Kidney (tissue), 14 donors: ENCODE measurements around the gene PLEKHA6. TPM values are rescaled to one million over a fixed set of nuclear protein-coding genes. Genes with fewer than 3 reads are reported as not detected.

Source experiments
- DNase-seq, 5 donors: peaks; one replicate each; pipeline ENCODE4 v3.0.0-alpha.2; 2013 to 2020
- FAIRE-seq: peaks from 2 replicates; lab custom pipeline; 2012; peaks lifted over from hg19 to GRCh38; lab: Jason Lieb, UNC
- H3K27ac ChIP-seq, 2 donors: one replicate each; pipeline ENCODE4 v1.7.0; 2013; ENCODE audit warnings: low read depth in 2 of 2, low read length in 2 of 2, inconsistent platforms in 1 of 2
- H3K27me3 ChIP-seq: one replicate; pipeline ENCODE4 v1.7.1; 2013; ENCODE audit warnings: low read length, inconsistent platforms; ENCODE audit not compliant: control insufficient read depth, insufficient read depth
- H3K36me3 ChIP-seq, 3 donors: one replicate each; pipeline versions ENCODE4 v1.7.0 to v1.7.1; 2013; ENCODE audit warnings: low read length in 3 of 3, control low read depth in 1 of 3, inconsistent platforms in 1 of 3; ENCODE audit not compliant: insufficient read depth in 3 of 3, control insufficient read depth in 2 of 3
- H3K4me1 ChIP-seq, 3 donors: one replicate each; pipeline versions ENCODE4 v1.7.0 to v1.7.1; 2013; ENCODE audit warnings: low read length in 3 of 3, inconsistent platforms in 1 of 3, low read depth in 1 of 3; ENCODE audit not compliant: control insufficient read depth in 2 of 3, insufficient read depth in 2 of 3
- H3K4me3 ChIP-seq, 3 donors: one replicate each; pipeline versions ENCODE4 v1.7.0 to v1.8.1; 2013; ENCODE audit warnings: low read length in 3 of 3, control low read depth in 1 of 3, inconsistent platforms in 1 of 3
- H3K9ac ChIP-seq, 3 donors: one replicate each; pipeline versions ENCODE4 v1.7.0 to v1.7.1; 2013; ENCODE audit warnings: low read length in 3 of 3, control low read depth in 1 of 3, inconsistent platforms in 1 of 3
- H3K9me3 ChIP-seq, 3 donors: one replicate each; pipeline versions ENCODE4 v1.7.0 to v1.7.1; 2013; ENCODE audit warnings: low read length in 3 of 3, control low read depth in 1 of 3, inconsistent platforms in 1 of 3; ENCODE audit not compliant: control insufficient read depth in 2 of 3, insufficient read depth in 1 of 3
- CTCF ChIP-seq: IDR thresholded peaks from 3 replicates; pipeline ENCODE4 v1.5.1; 2012; ENCODE audit warnings: mild to moderate bottlenecking, moderate library complexity, borderline replicate concordance; ENCODE audit not compliant: insufficient read depth; ENCODE audit errors: extremely low read depth
- intact Hi-C: fragments of 100-400 bp; cut with DNase I; formaldehyde crosslinking; loops from one replicate; pipeline ENCODE4 v1.11.1; 2022
- polyA plus RNA-seq: library from polyadenylated mRNA; stranded (reverse); fragments of 350-450 nt; fragmentation: Illumina TruSeq; extraction: RNeasy Lipid Tissue Mini Kit (QIAGEN cat#74804); gene quantifications from one replicate; pipeline ENCODE4 v1.2.3, GENCODE V29; 2014; ENCODE audit warnings: low read depth, low replicate concordance; ENCODE audit not compliant: insufficient read depth
- total RNA-seq: library from RNA; stranded (reverse); fragmentation: NEBNext Ultra II Directional; extraction: Animal tissue kit (Norgen Biotek cat#: 25700); gene quantifications from one replicate; pipeline ENCODE4 v1.2.1, GENCODE V29; 2021
- donor health status: control.
- donor health status: control.
- donor health status: control.
- donor health status: control.
- donor health status: control.
- donor health status: DM: yes; HTN: yes; CAD: no.
- donor health status: Normal renal cell carcinoma (clear cell type).

The PLEKHA6 gene
- total and polyA plus RNA-seq, 2 donors from 2014 or later, result 17.5 to 65.1 TPM

DNA sequence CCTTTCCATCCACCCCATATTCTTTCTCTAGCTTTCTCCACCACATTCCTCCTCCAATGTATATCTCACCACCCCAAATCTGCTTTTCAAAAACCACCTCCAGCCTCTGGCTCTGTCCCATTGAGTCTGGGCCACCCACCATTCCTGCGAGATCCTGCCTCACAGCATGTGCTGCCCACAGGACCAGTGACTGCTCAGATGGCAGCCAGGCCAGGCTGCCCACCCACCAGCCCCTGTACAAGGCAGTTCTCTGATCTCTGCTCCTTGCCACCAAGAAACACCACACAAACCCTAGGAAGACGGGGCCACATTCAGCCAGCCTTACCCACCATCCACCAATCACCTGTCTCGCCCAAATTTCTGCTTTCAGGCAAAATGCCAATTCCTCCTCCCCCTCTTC is 53.7 kb downstream of the PLEKHA6 start:
- H3K36me3 ChIP-seq, result no peaks in the 10 kb centered on the region
- no peaks in the 10 kb centered on the region for H3K27me3 ChIP-seq
- H3K9ac ChIP-seq, result no peak overlapping the region
- H3K27ac ChIP-seq, result no peak overlapping the region
- DNase-seq, result no peak
- no peak overlapping the region for H3K4me3 ChIP-seq
- peaks cover 0 to 8% (median 5%) of the 10 kb centered on the region in 3 donors for H3K4me1 ChIP-seq
- intact Hi-C loops, result no loop called here
- TF ChIP-seq CTCF, result no peak
- no peak for FAIRE-seq
- H3K9me3 ChIP-seq, result no peaks in the 10 kb centered on the region

GRCh38 chr1:204304067-204304466 is 55.7 kb downstream of the PLEKHA6 start:
- Histone ChIP-seq H3K36me3 (no peaks in the 10 kb centered on the region), H3K4me1 (peaks cover 0 to 13% (median 9%) of the 10 kb centered on the region in 3 donors), H3K27ac (no peak overlapping the region), H3K4me3 (no peak overlapping the region), H3K27me3 (no peaks in the 10 kb centered on the region), H3K9ac (no peak overlapping the region), H3K9me3 (no peaks in the 10 kb centered on the region)
- intact Hi-C loops, result no loop called here
- FAIRE-seq (no peak), DNase-seq (no peak)
- no peak for TF ChIP-seq CTCF

GRCh38 chr1:204302769-204303168 is 57.0 kb downstream of the PLEKHA6 start:
- H3K4me3 ChIP-seq, result no peak overlapping the region
- TF ChIP-seq CTCF, result no peak
- H3K9me3 ChIP-seq, result no peaks in the 10 kb centered on the region
- no peak for DNase-seq
- no peaks in the 10 kb centered on the region for H3K36me3 ChIP-seq
- intact Hi-C loops, result no loop called here
- H3K4me1 ChIP-seq, result peaks cover 0 to 11% (median 7%) of the 10 kb centered on the region in 3 donors
- no peak overlapping the region for H3K27ac ChIP-seq
- no peaks in the 10 kb centered on the region for H3K27me3 ChIP-seq
- H3K9ac ChIP-seq, result no peak overlapping the region
- no peak for FAIRE-seq
